Suppressor macrophage treated with lipopolysaccharide for 4 hours (primary cell): ENCODE results near the gene PER3.

Experiments used
- DNase-seq: peaks from one replicate; pipeline ENCODE4 v3.0.0-alpha.2; 2020

The PER3 gene

DNA sequence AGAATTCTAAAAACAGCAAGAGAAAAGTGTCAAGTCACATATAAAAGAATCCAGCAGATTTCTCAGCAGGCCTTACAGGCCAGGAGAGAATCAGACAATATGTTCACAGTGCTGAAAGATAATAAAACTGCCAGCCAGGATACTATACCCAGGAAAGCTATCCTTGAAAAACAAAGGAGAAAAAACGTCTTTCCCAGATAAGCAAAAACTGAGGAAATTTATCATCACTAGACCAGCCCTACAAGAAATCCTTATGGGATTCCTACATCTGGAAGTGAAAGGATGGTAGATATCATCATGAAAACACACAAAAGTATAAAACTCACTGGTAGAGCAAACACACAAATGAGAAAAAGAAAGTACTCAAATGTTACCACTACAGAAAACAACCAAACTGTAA is 93.9 kb downstream of the PER3 start:
- DNase-seq, result no peak

- no peak for DNase-seq
These were observed 95.1 kb downstream of the PER3 start for GRCh38 chr1:7879228-7879627.

- no peak for DNase-seq
These were observed 100.7 kb downstream of the PER3 start for GRCh38 chr1:7884757-7885156.

GRCh38 chr1:7885513-7886404 is 101.7 kb downstream of the PER3 start:
- DNase-seq, result no peak

- DNase-seq, result peak; percentile 77
These were observed 102.3 kb downstream of the PER3 start for GRCh38 chr1:7886405-7886745.

DNA sequence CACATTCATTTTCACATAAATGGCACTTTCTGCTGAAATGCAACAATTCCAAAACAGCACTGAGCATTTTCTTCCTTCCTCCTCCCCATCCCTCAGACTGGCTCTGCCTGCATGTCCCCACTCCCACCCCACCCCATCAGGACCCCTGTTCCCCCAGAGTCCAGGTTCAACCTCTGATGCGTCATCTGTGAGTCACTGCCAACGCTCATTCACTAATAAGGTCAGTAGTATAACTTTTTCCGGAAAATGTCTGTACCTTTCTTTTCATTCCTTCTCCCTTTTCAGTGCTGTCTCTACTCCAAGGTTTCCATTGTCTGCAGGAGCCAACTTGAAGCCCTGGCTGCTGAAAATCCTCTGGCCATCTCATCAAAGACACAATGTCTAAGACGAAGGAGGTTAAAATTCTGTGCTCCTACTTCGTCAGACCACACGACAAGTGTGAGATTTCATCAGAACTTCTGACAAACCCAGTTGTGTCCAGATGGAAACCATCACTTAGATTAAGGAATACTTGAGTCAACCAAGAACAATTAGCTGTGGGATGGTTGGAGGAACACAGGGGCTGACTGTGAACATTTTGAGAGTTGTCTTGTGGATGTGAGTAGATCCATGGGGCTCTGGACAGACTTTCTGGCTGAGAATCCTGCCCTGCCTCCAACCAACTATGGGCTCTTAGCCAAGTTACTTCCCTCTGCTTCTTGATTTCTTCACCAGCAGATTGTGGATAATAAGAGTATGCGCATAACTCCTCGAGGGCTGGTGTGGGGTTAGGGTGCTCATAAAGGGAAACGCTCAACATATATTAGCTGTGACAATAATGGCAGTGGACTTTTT is 104.4 kb downstream of the PER3 start:
- DNase-seq, result no peak

DNA sequence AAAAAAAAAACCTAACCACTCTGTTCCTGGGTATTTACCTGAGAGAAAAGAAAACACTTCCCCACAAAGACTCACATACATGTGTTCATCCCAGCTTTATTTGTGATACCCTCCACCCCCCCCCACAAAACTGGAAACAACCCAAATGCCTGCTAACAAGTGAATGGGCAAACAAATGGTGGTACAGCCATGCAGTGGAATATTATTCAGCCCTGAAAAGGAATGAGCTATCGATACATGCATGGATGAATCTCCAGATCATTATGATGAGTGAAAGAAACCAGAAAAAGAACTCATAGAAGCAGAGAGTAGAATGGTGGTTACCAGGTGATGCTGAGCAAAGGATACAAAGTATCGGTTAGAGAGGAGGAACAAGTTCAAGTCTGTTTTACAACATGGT is 106.8 kb downstream of the PER3 start:
- DNase-seq, result no peak

GRCh38 chr1:7891804-7892203 is 107.7 kb downstream of the PER3 start:
- DNase-seq, result no peak

DNA sequence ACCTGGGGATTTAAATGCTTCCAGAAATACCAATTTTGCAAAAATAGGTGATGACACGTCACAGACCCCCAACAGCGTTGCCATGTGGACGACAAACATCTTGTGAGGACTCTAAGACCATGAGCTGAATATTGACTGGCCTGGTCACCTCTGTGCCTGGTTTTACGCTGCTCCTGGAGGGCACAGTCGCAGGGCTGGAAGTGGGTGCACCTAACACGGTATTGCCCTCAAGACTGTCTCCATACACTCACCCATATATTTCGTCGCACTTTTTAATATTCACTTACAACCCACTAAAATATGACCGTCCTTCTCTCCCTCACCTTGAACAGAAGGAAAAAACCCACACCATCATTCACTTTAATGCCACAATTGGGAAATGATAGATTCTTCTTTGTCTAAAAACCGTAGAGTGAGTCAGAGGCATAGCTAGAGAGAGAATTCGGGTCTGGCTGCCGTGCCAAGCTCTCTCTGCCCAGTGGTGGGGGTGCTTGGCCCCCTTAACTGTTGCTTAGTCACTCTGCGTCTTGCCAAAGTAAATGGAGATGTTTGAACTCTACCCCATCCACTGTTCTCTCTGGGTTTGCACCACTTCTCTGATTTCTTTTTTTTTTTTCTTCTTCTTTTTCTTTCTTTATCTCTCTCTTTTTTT is 109.6 kb downstream of the PER3 start:
- no peak for DNase-seq
